Fibroblast of the aortic adventitia (primary cell): ENCODE measurements around the gene MYL3. TPM values are rescaled to one million over a fixed set of nuclear protein-coding genes. Genes with fewer than 3 reads are reported as not detected.

Experiments used
- DNase-seq: peaks from one replicate; pipeline ENCODE4 v3.0.0-alpha.2; 2010; ENCODE audit warnings: low read depth
- H3K4me3 ChIP-seq: 2 replicates; pipeline ENCODE4 v1.5.1; 2011; ENCODE audit warnings: low read depth, mild to moderate bottlenecking, control low read depth, low read length, moderate library complexity
- CTCF ChIP-seq: IDR thresholded peaks from 2 replicates; pipeline ENCODE4 v1.5.1; 2011; ENCODE audit warnings: mild to moderate bottlenecking, low read length, control low read depth, inconsistent platforms; ENCODE audit not compliant: insufficient read depth
- total RNA-seq: library from RNA; depleted of rRNA; stranded (reverse); fragments of >200 nt; gene quantifications from 2 replicates; pipeline ENCODE4 v1.2.3, GENCODE V29; 2012; ENCODE audit warnings: low replicate concordance

MYL3 gene
- total RNA-seq, 1 donor = not detected

GRCh38 chr3:46853441-46854415 lies 9.5 kb downstream of the MYL3 start:
- H3K4me3 ChIP-seq = no peak overlapping the region
- no peak for DNase-seq
- TF ChIP-seq CTCF = no peak

- no peak for DNase-seq
- no peak overlapping the region for H3K4me3 ChIP-seq
- no peak for TF ChIP-seq CTCF
Measured at GRCh38 chr3:46852839-46853355, 10.3 kb downstream of the MYL3 start.

GRCh38 chr3:46852334-46852720 lies 10.9 kb downstream of the MYL3 start:
- H3K4me3 ChIP-seq = no peak overlapping the region
- no peak for TF ChIP-seq CTCF
- DNase-seq = no peak

- no peak overlapping the region for H3K4me3 ChIP-seq
- TF ChIP-seq CTCF = no peak
- no peak for DNase-seq
Measured at GRCh38 chr3:46851364-46852333, 11.6 kb downstream of the MYL3 start.

GRCh38 chr3:46850468-46850779 lies 12.8 kb downstream of the MYL3 start:
- DNase-seq = no peak
- no peak for TF ChIP-seq CTCF
- H3K4me3 ChIP-seq = no peak overlapping the region

- H3K4me3 ChIP-seq = no peak overlapping the region
- no peak for DNase-seq
- TF ChIP-seq CTCF = no peak
Measured at GRCh38 chr3:46849686-46850467, 13.4 kb downstream of the MYL3 start.
